Bronchial epithelial cell (primary cell): ENCODE measurements around the gene TMSB15C. TPM values are rescaled to one million over a fixed set of nuclear protein-coding genes. Genes with fewer than 3 reads are reported as not detected.
A peak's percentile ranks its signal among the peaks of the same experiment; 100 is the strongest.
"Not testable (repeated sequence)": the region's sequence is repeated elsewhere in the genome, so short reads cannot be mapped to it uniquely, and the experiment has no call there.

Source experiments
- DNase-seq: peaks from one replicate; pipeline ENCODE4 v3.0.0-alpha.2; 2010; ENCODE audit warnings: low read depth
- FAIRE-seq: peaks from 2 replicates; lab custom pipeline; 2011; peaks lifted over from hg19 to GRCh38; lab: Jason Lieb, UNC
- H3K27me3 ChIP-seq: 2 replicates; pipeline ENCODE4 v1.5.1; 2011; ENCODE audit warnings: low read length; ENCODE audit not compliant: control insufficient read depth, insufficient read depth
- H3K36me3 ChIP-seq: 2 replicates; pipeline ENCODE4 v1.5.1; 2011; ENCODE audit warnings: low read length; ENCODE audit not compliant: control insufficient read depth, insufficient read depth
- H3K4me3 ChIP-seq: 2 replicates; pipeline ENCODE4 v1.5.1; 2011; ENCODE audit warnings: mild to moderate bottlenecking, low read depth, low read length, control low read depth
- total RNA-seq: library from RNA; depleted of rRNA; stranded (reverse); fragments of >200 nt; gene quantifications from 2 replicates; pipeline ENCODE4 v1.2.1, GENCODE V29; 2014
- TF ChIP-seq, protein P1 (sequence below): IDR thresholded peaks from 2 replicates; pipeline ENCODE4 v1.5.1; 2011; ENCODE audit warnings: mild to moderate bottlenecking, moderate library complexity, low read length, control low read depth, inconsistent platforms; ENCODE audit not compliant: insufficient read depth, severe bottlenecking

Gene TMSB15C
- 0.79 and 1.8 TPM in 2 replicates for total RNA-seq

DNA sequence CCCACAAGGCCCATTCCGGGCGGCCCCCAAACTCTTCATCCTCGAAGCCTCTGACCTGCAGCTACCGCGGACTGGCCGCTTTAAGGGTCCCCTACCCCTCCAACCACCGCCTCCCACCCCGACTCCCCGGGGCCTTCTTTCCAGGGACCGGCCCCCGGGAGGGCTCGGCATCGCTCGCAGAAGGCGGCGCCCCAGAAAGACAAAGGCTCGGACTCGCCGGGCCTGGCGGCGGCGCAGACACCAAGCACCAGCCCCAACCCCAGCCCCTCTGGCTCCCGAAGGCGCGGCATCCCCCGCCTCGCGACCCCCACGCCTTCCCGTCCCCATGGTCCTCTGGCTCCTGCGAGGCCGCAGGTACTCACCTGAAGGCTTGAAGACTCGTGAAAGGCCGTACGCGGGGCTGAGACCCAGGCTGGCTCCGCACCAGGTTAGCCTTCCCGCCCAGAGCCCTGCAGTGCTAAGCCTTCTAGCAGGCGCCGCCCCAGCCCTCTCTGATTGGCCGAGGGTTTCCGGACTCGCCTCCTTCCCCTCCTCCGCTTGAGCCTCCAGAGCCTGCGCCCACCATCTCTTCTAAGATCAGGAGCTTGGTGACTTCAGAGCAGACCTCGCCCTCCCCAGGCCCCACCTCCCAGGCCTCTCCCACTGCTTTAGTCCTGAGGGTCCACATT lies at the start of gene TMSB15C:
Gene TMSB15C, minus strand, starts transcription at position 459 of the 668 bp plus-strand sequence.
- DNase-seq, H3K4me3 ChIP-seq, FAIRE-seq, H3K36me3 ChIP-seq, H3K27me3 ChIP-seq: not testable (repeated sequence)

DNA sequence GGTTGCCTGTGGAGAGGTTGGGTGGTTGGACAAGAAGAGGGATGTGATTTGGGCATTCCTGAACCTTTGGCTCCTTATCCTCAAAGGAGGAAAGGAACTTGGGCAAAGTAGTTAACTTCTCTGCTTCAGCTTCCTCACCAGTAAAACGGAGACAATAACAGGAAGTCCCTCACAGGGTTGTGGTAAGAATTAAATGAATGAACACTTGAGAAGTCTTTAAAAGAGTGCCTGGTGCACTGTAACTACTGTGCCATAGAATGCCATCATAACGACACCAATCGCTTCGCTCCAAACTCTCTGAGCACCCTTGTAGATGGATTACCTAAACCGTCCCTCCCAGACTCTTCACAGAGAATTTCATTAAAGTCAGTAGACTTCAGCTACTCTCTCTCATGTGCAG lies 46.8 kb upstream of the TMSB15C start:
- no peaks in the 10 kb centered on the region for H3K27me3 ChIP-seq
- TF ChIP-seq, protein P1, sequence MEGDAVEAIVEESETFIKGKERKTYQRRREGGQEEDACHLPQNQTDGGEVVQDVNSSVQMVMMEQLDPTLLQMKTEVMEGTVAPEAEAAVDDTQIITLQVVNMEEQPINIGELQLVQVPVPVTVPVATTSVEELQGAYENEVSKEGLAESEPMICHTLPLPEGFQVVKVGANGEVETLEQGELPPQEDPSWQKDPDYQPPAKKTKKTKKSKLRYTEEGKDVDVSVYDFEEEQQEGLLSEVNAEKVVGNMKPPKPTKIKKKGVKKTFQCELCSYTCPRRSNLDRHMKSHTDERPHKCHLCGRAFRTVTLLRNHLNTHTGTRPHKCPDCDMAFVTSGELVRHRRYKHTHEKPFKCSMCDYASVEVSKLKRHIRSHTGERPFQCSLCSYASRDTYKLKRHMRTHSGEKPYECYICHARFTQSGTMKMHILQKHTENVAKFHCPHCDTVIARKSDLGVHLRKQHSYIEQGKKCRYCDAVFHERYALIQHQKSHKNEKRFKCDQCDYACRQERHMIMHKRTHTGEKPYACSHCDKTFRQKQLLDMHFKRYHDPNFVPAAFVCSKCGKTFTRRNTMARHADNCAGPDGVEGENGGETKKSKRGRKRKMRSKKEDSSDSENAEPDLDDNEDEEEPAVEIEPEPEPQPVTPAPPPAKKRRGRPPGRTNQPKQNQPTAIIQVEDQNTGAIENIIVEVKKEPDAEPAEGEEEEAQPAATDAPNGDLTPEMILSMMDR: no peak
- H3K4me3 ChIP-seq: no peak overlapping the region
- H3K36me3 ChIP-seq: no peaks in the 10 kb centered on the region
- FAIRE-seq: no peak
- DNase-seq: no peak

DNA sequence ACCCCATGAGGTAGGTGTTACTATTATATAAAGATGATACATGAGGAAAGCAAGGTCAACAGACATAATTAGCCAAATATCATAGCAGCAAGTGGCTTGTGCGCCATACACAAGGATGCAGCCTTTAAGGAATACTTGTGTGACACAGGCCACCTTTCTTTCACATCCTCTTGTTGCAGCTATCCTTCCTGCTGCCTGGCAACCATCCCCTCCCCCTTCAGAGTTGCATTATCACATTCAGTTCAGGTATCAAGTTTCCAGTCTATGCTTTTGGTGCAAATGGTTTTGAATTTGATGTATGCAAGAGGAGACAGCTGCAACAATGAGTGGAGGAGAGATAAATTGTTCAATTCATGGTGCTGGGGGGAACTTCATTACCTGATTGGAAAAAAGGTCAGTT lies 42.7 kb upstream of the TMSB15C start:
- FAIRE-seq: no peak
- TF ChIP-seq, protein P1: no peak

DNA sequence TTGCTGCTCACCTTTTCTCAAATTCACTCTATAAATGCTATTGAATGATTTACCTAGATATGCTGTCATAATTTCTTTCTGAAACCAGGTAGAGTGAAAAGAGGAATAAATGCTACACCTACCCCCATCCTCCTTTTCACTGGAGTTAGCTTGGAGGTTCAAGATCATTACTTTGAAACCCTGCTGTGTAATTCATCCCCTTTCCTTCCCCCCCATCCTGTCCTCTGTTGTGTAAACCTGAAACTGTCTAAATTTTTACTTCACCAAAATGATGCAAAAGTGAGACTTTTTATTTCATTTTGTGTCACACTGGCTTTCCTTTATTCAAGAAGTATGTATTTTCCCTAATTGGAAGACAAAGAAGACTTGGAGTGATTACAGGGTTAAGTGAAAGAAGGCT lies 41.7 kb upstream of the TMSB15C start:
- FAIRE-seq (no peak), DNase-seq (no peak)
- Histone ChIP-seq H3K4me3 (no peak overlapping the region), H3K27me3 (no peaks in the 10 kb centered on the region), H3K36me3 (no peaks in the 10 kb centered on the region)
- TF ChIP-seq, protein P1: no peak

More for the DNA sequence above, 42.7 kb upstream of the TMSB15C start:
- H3K36me3 ChIP-seq: no peaks in the 10 kb centered on the region
- DNase-seq: no peak
- no peak overlapping the region for H3K4me3 ChIP-seq
- H3K27me3 ChIP-seq: no peaks in the 10 kb centered on the region

DNA sequence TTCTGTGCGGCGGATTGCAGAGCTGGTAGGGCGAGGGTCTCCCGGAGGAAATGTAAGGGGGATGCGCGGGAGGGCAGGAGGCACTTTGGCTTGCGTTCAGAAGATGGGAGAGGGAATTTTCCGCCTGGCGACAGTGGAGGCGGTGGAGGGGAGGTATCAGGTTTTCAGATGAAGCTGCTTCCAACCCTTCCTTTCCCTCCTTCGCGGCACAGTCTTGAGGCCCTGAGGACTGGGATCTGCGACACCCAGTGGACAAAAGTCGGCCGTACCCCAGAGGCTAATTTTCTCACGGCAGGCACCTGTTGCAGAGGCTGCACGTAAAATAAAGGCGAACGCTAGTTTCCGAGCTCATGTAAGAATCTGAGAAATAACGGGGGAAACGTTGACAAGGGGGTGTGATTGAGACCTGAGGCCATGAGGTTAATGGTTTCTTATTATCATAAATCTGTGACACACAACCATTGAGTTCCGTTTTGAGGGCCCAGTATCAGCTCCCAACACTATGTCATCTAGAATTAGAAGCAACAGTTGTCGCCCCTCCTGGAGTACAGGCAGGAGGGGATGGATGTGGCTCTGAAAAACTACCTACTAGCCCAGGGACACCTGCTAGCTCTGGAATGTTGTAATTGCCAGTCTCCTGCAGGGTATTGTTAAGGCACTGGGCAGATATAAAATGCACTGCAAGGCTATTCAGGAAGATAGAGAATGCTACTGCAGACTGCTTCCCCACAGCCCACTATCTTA lies 37.4 kb upstream of the TMSB15C start:
- H3K4me3 ChIP-seq: no peak overlapping the region
- DNase-seq (peak; percentile 38), FAIRE-seq (peak; percentile 7)

DNA sequence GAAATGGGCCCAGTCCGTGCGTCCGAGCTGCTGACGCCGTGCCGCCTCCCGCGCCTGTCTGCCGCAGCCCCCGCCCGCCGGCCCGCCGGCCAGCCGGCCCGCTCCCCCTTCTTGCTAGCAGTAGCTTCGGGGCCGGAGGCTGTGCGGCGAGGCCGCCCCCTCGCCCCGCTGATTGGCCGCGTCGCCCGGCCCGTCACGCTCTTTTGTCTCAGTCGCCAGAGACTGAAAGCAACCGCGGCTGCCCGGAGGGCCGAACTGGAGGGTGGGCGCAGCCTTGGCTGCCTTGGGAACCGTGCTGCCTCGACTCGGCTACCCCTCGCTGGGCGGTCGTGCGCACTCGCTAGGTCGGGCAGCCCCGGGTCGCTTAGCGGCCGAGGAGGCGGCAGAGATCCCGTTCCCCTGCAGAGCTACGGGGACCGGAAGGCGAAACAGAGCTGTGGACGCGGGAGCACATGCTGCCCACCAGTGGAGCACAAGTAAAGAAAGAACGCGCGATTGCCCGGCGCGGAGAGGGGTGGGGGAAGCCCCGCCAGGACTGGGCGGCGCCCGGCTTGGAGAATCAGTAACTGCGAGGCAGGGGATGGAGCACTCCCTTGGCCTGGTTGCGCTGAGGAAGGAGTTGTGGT lies 36.4 kb upstream of the TMSB15C start, which contains the start of gene ZCCHC18:
Gene ZCCHC18, plus strand, starts transcription at position 198 of the 626 bp plus-strand sequence. CDS start 1,589 bp downstream, outside the sequence.
- TF ChIP-seq, protein P1: no peak
- peak within 1 kb of the TSS; percentile 38 for H3K4me3 ChIP-seq
- peak; percentile 2 for DNase-seq
- no peak for FAIRE-seq
- no peaks in the 10 kb centered on the region for H3K36me3 ChIP-seq
- peaks cover 2% of the 10 kb centered on the region for H3K27me3 ChIP-seq

More for the DNA sequence above, 37.4 kb upstream of the TMSB15C start:
- H3K27me3 ChIP-seq: peaks cover 2% of the 10 kb centered on the region
- no peaks in the 10 kb centered on the region for H3K36me3 ChIP-seq
- TF ChIP-seq, protein P1: peak; percentile 61

DNA sequence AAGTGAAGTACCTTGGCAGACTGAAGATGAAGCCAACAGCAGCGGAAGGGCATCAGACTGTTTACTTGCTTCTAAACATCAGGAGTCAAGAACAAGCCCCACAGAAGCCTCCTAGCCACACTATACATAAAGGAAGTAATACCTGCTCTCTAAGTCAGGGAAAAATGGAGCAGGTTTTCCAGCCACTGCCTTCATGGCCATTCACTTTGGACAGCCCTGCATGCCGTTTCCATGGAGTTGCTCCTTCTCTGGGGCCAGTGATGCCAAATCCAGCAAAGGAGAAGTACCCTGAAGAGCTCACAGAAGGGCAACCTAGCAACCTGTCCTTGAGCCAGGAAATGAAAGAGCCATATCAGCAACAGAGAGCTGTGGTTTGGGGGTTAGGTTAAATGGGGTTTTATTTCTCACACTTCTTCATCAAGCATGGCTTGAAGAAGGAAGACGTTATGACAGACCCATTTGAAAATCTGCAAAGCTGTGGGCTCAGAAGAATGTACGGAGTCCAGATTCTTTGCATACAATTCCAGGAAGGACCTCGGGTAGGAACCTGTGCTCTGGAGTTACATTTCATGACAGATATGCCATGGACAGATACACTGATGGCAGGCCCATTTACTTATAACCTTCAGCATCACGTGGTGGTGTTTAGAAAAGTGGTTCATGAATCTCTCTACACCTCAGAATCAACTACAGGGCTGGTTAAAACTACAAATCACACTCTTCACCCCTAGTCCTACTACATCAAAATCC lies 34.6 kb upstream of the TMSB15C start:
- peak; percentile 95 for FAIRE-seq
- DNase-seq, H3K36me3 ChIP-seq, H3K27me3 ChIP-seq, H3K4me3 ChIP-seq: not testable (repeated sequence)
